GM19328 (cell line): ENCODE results near the gene STK4.

Source experiments
- ATAC-seq: cut with Tn5 transposase; IDR thresholded peaks from one replicate; pipeline ENCODE4 v1.9.1; 2021; ENCODE audit warnings: mild to moderate bottlenecking, moderate library complexity; ENCODE audit not compliant: unreplicated experiment

Gene STK4

DNA sequence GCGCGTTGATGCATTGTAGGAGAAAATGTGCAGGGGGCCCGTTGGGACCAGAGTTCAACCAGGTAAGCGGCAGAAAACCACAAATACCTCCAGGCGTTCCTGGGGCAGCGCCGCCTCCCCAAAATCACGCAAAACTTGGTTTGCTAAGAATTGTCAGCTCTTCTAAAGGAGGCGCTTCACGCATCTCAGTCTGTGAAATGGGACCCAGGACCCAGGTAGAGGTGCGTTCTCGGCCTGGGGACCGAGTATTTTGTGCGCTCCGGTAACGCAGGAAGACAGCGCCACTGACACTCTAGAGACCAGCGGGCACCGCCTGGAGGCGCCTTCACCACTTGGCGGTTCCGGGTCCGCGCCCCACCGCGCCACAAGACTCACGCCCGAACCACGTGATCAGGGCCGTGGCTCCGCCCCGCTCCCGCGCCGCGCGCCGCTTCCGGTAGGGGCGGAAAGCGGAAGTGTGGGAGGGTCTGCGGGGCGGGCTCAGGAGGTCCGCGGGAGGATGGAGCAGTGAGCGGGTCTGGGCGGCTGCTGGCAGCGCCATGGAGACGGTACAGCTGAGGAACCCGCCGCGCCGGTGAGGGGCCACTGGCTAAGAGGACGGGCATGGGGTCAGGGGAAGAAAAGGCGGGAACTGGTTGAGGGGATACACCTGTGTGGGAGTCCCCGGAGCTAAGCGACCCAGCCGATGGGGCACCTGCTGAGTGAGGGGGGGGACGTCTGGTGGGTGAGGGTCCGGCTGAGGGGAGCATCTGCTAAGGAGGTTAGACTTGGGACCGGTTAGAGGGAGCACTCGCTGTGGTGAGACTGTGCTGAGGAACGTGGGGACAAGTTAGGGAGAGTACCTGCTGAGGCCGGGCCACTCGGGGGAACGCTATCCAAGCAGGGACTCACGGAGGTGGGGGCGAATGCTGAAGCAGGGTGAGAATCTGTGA, at the start of gene STK4:
TSS of gene STK4 (plus strand) at position 483 of the 932 bp plus-strand sequence. CDS start at position 540, 57 bp downstream.
- ATAC-seq = peak; percentile 74

DNA sequence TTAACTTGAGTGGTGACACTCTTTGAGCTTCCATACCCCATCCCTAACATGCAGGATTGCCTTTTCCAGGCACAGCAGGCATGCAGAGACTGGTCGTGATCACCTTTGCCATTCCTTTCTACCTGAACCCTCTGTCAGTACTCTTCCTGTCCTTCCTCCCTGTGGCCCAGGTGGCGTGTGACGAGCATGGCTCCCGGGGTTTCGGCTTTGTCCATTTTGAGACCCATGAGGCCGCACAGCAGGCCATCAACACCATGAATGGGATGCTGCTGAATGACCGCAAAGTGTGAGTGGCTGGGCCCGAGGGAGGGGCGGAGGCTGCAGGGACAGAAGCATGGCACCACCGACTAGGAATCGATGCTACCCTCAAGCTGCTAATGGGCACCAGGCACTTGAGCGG, 49.7 kb upstream of the STK4 start:
- ATAC-seq = no peak

DNA sequence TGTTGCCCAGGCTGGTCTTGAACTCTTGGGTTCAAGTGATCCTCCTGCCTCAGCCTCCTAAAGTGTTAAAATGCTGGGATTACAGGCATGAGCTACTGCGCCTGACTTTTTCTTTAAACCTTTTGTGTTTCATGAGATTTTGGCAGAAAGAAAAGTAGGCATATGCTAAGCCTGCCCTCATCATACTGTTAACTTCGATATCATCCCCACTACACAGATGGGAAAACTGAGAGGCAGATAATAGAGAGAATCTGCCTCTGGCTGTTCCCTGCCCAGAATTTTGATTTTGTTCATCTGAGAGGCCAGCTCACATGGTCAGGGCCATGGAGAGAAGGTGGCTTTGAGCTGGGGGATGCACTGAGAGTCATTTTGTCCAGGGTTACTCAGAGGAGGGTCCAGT, 48.9 kb upstream of the STK4 start:
- ATAC-seq = no peak

DNA sequence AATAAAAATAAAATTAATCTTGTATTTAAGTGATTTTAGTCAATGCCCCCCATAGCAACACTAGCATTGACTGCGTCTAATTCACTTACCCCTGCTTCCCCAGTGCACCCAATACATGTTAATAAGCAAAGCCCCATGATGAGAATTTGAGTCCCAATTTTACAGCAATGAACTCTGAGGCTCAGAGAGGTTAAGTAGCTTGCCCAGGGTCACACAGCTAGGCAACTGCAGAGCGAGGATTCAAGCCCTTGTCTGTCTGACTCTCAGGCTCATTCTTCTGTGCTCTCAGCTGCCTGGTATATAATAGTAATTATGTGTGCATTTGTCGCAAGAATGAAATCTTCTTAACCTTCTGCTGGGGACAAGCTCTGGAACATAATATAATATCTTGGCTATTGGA, 48.0 kb upstream of the STK4 start:
- no peak for ATAC-seq

DNA sequence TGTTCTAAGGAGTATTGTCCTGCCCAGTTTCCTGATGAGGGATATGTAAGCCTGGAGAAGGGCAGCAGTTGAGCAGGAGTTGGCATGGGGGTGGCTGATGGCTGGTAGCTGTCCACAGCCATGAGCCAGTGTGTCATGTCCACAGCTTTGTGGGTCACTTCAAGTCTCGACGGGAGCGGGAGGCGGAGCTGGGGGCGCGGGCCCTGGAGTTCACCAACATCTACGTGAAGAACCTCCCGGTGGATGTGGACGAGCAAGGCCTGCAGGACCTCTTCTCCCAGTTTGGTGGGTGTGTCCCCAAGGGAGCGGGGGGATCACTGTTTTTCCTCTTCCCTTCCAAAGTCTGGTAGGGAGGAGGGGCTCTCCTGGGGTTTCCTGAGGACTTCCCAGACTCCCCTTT, 47.6 kb upstream of the STK4 start:
- no peak for ATAC-seq

DNA sequence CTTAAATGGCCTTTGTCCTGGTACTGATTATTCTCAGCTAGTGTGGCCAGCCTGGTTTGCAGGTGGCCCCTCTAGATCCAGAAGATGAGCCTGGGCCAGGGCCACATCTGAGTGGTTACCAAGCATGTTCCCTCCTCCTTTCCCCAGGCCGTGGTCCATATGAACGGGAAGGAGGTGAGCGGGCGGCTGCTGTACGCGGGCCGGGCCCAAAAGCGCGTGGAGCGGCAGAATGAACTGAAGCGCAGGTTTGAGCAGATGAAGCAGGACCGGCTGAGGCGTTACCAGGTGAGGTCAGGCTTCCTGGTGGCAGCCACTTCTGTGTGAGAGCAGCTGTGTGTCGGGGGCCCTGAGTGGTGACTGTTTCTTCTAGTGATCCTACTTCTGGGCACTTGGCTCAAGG, 44.9 kb upstream of the STK4 start:
- no peak for ATAC-seq

DNA sequence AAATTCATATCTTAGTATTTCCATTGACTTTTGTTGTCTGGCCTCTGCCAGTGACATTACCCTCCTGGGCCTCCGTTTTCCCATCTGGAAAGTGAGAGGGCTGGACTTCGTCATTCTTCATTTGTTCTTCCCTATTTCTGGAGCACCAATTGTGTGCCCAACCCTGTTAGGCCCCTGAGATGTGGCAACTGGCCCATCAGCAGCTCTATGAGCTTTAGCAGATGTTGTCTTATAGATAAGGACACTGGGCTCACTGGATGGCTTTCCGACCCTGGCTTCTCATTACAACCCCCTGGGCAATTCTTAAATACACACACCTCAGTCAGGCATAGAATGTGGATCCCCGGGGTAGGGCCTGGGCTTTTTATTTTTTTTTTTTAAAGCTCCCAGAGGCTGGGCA, 41.8 kb upstream of the STK4 start:
- ATAC-seq = no peak

DNA sequence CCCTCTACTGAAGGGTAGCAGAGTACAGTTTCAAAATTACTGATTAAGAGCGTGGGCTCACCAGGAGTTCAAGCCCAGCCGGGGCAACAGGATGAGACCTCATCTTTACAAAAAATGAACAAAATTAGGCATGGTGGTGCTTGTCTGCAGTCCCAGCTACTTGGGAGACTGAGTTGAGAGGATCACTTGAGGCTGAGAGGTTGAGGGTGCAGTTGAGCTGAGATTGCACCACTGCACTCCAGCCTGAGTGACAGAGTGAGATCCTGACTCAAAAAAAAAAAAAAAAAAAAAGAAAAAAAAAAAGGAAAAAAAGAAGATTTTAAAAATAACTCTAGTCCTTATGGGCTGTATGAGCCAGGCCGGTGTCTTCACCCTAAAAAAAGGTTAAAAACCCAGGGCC, 37.7 kb upstream of the STK4 start:
- ATAC-seq = no peak

DNA sequence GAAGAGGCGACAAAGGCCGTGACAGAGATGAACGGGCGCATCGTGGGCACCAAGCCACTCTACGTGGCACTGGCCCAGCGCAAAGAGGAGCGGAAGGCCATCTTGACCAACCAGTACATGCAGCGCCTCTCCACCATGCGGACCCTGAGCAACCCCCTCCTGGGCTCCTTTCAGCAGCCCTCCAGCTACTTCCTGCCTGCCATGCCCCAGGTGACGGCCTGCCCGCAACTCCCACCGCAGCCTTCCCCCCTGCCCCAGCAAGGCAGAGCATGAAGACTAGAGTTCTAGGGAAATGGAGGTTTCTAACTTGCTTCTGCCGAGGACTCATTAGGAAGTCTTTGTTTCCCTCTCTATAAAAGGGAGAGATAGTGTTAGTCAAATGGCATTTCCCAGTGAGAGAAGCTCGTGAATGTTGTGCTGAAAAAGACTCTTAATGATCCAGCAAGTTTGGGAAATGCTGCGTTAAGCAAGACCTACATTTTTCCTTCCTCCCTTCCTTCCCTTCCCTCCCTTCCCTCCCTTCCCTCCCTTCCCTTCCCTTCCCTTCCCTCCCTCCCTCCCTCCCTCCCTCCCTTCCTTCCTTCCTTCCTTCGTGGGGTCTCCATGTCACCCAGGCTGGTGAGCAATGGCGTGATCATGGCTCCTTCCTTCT, 35.7 kb upstream of the STK4 start:
- ATAC-seq = no peak

DNA sequence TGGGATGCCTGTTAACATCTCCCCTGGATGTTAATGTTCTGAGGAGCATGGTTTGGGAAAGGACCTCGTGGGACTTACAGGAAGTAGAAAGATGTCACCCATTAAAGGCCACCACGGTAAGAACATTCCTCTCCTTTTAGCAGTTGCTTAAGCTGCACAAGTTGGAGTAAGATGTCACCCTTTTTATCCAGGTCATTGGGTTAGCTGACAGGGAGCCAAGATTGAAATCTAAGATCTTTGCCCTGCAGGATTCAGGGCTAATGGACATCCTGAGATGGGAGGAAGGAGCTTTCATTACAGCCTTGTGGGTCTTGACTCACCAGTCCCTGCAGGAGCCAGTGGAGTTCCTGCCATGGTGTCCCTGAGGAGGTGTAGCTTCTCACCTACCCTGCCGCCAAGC, 34.4 kb upstream of the STK4 start:
- no peak for ATAC-seq

DNA sequence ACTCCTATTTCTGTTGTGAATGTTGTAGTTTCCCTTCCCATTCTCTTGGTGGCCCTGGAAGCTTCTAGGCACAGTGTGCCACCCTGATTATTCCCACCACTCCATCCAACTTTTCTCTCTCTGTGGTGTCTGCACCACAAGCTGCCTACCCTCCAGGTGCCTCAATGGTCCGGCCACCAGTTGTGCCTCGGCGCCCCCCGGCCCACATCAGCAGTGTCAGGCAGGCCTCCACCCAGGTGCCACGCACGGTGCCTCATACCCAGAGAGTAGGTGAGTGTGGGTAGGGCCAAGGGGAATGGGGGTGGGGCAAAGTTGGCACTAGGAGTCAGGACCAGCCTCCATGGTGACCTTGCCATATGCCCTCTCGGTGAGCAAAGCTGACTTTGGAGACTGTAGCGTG, 33.4 kb upstream of the STK4 start:
- ATAC-seq = no peak

DNA sequence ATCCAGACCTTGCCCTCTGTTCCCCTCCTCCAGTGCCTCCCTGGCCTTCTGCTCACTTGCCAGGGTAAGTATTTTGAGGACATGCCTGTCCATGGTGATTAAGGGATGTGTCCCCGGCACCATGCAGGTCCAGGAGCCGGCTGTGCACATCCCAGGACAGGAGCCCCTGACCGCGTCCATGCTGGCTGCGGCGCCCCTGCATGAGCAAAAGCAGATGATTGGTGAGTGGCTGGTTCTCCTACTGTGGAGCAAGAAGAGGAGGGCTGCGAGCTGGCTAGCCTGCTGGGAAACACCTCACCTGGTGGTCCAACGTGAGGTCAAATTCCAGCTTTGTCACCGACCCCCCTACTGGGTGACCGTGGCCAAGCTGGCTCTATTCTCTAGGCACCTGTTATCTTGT, 29.8 kb upstream of the STK4 start:
- ATAC-seq = no peak

DNA sequence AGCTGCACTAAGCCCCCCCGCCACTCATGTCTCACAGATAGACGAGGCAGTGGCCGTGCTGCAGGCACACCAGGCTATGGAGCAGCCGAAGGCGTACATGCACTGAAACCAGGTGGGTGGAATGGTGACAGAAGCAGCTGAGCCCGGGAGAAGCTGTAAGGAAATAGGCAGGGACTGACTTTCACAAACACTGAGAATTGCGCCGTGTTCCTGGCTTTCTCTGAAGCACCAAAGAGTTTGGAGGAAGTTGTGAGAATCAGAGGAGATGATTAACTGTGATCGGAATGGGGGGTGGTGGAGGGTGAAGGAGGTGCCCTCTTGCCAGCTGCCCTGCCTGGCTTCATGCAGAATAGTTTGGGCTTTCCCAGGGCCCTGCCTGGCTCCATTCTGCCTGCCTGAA, 27.7 kb upstream of the STK4 start:
- ATAC-seq = no peak

DNA sequence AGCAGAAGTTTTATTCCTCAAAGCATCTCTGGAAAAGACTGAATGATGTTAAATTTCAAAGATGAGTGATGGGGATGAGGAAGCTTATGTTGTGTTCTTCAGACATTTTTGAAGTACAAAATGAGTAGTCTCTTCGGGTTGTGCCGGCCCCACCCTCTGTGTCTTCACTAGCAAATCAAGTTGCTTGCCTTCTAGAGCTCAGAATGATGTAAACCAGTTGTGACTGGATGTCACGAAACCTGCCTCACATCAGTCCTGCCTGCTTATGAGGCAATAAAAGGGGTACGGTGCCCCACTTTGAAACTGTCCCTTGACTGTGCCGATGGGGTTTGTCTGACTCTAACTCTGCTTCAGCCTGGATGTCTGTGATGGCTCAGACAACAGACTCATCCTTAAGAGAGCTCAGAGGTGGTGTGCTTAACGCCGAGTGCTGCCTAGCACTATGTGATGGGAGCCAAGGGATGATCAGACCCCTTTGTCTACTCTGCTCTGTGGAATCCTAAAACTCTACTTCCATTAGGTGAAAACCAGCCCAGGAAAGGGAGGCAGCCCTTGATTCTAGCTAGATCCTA, 25.1 kb upstream of the STK4 start:
- no peak for ATAC-seq

DNA sequence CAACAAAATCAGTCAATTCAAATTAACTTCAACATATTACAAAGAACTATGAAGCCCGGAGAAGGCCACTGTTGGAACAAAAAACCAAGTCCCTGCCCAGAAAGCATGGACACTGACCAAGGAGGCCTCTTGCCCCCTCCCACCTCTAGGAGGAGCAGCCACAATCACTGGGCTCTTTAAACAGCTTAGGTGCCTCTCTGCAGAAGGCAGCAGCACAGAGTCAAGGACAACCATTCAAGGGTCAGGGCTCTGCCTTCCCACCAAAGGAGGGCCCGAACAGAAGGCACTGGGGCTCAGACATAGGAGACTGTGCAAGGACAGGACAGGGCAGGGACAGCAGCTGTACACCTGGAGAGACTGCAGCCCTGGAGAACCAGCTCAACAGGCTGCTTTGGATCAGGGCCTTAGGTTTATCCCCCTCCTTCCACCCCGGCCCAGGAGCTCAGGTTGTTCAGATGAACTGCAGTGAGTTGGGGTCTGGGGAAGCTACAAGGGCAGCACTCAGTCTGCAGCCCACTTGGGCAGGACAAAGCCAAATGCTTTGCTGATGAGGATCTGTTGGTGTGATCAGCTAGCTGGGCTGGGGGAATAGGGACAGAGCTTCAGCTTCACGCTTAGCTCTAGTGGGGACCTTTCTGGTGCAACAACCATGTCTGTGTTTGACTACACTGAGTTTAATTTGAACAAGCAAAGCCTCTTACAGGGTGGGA, 23.9 kb upstream of the STK4 start:
- ATAC-seq = no peak

DNA sequence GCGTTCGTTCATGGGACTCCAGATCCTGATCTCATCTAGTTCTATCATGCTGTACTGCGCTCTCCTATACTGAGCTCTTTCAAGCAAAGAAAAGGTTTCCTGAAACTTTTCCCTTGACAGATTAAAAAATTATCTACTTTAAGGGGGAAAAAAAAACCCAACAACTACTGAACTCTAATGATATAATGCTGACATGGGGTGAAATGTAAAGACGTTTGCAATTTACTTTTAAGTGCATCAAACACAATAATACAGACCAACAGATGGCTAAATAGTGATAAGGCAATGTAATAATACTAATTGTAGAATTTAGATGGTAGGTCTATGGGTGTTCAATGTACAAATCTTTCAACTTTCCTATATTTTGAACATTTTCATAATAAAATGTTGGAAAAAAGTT, 22.5 kb upstream of the STK4 start:
- ATAC-seq = no peak

DNA sequence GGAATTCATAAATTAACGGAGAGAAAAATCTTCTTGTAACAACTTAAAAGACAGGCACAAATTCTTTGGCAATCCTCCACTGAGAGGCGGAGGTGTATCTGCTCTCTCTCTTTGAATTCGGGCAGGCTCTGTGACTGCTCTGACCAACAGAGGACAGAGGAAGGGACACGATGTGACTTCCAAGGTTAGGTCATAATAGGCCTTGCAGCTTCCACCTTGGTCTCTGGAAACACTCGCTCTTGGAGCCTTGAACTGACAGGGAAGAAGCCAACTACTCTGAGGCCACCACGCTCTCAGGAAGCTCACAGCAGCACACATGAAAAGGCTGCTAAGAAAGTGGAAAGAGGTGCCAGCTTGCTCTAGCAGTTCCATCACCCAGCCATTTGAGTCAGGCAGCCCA, 21.1 kb upstream of the STK4 start:
- no peak for ATAC-seq

DNA sequence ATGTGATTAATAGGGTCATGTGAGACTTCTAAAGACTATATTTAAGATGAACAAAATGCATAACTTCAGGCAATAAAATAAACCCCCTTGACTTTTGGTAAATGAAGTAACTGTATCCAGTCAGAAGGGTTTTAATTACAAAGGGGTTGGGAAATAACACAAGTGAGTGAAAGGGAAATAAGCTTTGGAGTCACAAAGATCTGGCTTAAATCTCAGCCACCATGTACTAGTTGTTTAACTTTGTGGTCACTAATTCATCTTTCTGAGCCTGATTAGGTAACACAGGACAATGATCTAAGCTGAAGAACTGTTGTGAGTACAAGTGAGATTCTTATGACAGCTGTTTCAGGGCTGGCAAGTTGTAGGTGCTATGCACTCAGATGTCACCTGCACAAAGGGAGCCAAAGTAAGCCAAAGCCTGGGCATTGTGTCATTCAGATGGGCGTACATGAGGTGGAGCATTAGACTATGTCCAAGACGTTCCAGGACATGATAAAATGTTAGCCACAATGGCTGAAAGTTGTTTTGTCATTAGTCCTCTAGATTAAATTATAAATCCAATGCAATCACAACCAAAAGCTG, 19.9 kb upstream of the STK4 start:
- ATAC-seq = no peak

DNA sequence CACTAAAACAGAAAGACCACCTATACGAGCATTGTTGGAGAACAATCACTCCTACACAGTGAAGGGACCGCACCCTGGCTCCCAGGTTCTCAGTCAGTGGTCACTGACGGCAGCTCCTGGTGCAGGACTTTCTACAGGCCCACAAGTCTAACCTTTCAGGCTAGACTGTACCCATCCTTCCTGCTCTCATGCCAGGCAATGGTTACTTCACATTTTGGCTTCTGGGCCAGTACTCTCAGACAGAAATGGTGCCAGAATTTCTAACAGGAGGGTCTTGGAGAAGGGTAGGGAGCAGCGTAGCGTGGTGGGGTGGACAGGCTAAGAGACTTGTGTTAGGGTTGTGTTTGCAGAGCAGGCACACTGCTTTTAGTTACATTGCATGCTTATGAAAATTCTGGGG, 18.2 kb upstream of the STK4 start:
- no peak for ATAC-seq

DNA sequence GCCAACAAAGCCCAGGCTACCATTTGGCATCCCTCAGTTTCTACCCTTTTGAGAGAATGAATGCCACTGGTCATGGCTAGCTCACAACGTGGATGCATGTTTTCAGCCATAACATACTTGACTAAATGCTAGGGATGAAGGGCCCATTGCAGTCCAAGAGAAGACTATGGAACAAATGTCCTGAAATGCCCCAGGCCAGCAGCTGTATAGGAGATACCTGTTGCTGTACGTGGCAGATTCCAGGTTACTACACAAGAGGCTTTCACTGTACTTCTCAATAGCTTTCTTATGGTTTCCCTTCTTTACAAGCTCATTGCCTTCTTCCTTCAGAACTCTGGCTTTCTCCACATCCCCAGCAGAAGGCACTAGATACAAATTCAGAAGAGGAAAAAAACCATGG, 17.8 kb upstream of the STK4 start:
- no peak for ATAC-seq

DNA sequence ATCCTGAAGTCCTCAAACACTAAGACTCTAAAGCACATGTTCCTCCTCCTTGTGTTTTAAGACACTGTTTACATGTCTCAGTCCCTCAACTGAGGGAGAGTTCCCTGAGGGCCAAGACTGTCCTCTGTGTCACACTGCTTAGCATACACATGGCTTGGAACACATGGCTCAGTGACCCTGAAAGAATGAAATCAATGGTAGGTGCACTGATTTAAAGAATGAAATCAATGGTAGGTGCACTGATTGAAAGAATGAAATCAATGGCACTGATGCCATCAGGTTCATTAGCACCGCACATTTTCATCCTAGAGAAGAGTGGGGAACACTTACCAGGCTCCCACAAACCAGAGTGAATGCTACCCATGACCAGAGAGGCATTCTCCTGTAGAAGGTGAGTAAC, 15.9 kb upstream of the STK4 start:
- ATAC-seq = no peak
